ENCODE data around the gene IL23A. TPM values are rescaled to one million over a fixed set of nuclear protein-coding genes. Genes with fewer than 3 reads are reported as not detected.
A peak's percentile ranks its signal among the peaks of the same experiment; 100 is the strongest.

IL23A gene
- 0.35 and 0.51 TPM in 2 replicates for total RNA-seq (2016; rRNA removed; fragmentation: Illumina TruSeq; extraction: Trizol)
- total RNA-seq (2016; cell fraction: cytosol; rRNA removed; fragmentation: Illumina TruSeq; extraction: Trizol; ENCODE audit: low read depth), result 0.30 TPM in 1 of 2 replicates, not detected in the other
- total RNA-seq (2016; cell fraction: insoluble cytoplasmic fraction; rRNA removed; fragmentation: Illumina TruSeq; extraction: Trizol), result 0.24 TPM in 1 of 2 replicates, not detected in the other
- total RNA-seq (2016; cell fraction: membrane; rRNA removed; fragmentation: Illumina TruSeq; extraction: Trizol), result 0.31 and 0.59 TPM in 2 replicates
- total RNA-seq (2016; cell fraction: nucleus; rRNA removed; fragmentation: Illumina TruSeq; extraction: Trizol), result not detected in 2 replicates
- polyA plus RNA-seq (2011; rRNA removed), result 0.33 and 0.72 TPM in 2 replicates
- polyA plus RNA-seq (2011; cell fraction: cytosol; rRNA removed), result 0.31 and 0.36 TPM in 2 replicates
- polyA plus RNA-seq (2011; cell fraction: nucleus; rRNA removed), result 0.47 and 0.63 TPM in 2 replicates
- 0.48 and 0.75 TPM in 2 replicates for polyA plus RNA-seq (2012)
- 0.42 and 0.51 TPM in 2 replicates for polyA plus RNA-seq (2016; cell fraction: cytosol; fragmentation: Illumina TruSeq; extraction: Trizol; ENCODE audit: low read depth)
- polyA plus RNA-seq (2016; cell fraction: insoluble cytoplasmic fraction; fragmentation: Illumina TruSeq; extraction: Trizol; ENCODE audit: low read depth), result 0.35 TPM in 1 of 2 replicates, not detected in the other
- polyA plus RNA-seq (2016; cell fraction: membrane; fragmentation: Illumina TruSeq; extraction: Trizol; ENCODE audit: low read depth), result 0.70 TPM in 1 of 2 replicates, not detected in the other
- 0.74 and 1.5 TPM in 2 replicates for polyA plus RNA-seq (2016; cell fraction: nucleus; fragmentation: Illumina TruSeq; extraction: Trizol; ENCODE audit: insufficient read depth, low read depth)
- polyA minus RNA-seq (2011; rRNA and poly(A)+ RNA removed; ENCODE audit: low replicate concordance), result 0.38 TPM in 1 of 2 replicates, not detected in the other
- not detected in 2 replicates for polyA minus RNA-seq (2011; cell fraction: cytosol; rRNA and poly(A)+ RNA removed)
- polyA minus RNA-seq (2011; cell fraction: nucleus; rRNA and poly(A)+ RNA removed), result not detected in 2 replicates
- percentile 30 among the genes with signal in this experiment for Bru-seq, nascent RNA
- percentile 48 among the genes with signal in this experiment for BruChase-seq, experiment 1, labeled RNA remaining after a 6-hour chase
- BruChase-seq, experiment 2, labeled RNA remaining after a 2-hour chase, result percentile 38 among the genes with signal in this experiment
- long read RNA-seq, experiment 1, result 0 reads
- long read RNA-seq, experiment 2, result 0 reads

- no peak within 1 kb of the TSS for H3K4me2 ChIP-seq (ENCODE audit: low read depth, low read length)
- intact Hi-C loops (cut with micrococcal nuclease; ENCODE audit: unreplicated experiment), result no loop called here
- H2AFZ ChIP-seq (ENCODE audit: low read length), result no peak within 1 kb of the TSS
- no peak for FAIRE-seq
- H3K36me3 ChIP-seq (replicated peaks in 1 of 2; ENCODE audit: control insufficient read depth in 1 of 2, insufficient read depth in 2 of 2, low read length in 2 of 2), result peaks cover 0 to 11% of the 10 kb centered on the region in 2 experiments; a peak in 4 of 5 replicates
- no peak within 1 kb of the TSS for H3K27ac ChIP-seq (ENCODE audit: extremely low read length, insufficient read depth, low read length)
- CTCF ChIA-PET (ENCODE audit: low intra/inter-chr PET ratio, low total read pairs), result no interaction called here
- DNase-seq (ENCODE audit: low spot score), result no peak
- no peaks in the 10 kb centered on the region for H4K20me1 ChIP-seq (ENCODE audit: insufficient read depth, low read length)
- WGBS (ENCODE audit: low lambda C conversion rate), result 67% methylated on average over 9 of the region's 9 CpGs
- no TSS peak for BruUV-seq (replicated peaks)
- peak; percentile 45 for TF ChIP-seq PCBP2 (optimal IDR thresholded peaks at IDR 0.05; ENCODE audit: low read depth, low read length, poor library complexity, severe bottlenecking)
- no peak for TF ChIP-seq PITX1 (CRISPR knock-in tag; IDR thresholded peaks at IDR 0.05)
- no peak for TF ChIP-seq MBD4 (IDR thresholded peaks at IDR 0.05; ENCODE audit: borderline replicate concordance, low read length)
- no peak for TF ChIP-seq WIZ (CRISPR knock-in tag; IDR thresholded peaks at IDR 0.05)
- TF ChIP-seq RERE (CRISPR knock-in tag; IDR thresholded peaks at IDR 0.05; ENCODE audit: low read depth), result no peak
- no peak for TF ChIP-seq ZNF775 (CRISPR knock-in tag; IDR thresholded peaks at IDR 0.05; ENCODE audit: borderline replicate concordance)
- TF ChIP-seq TERF1 (CRISPR knock-in tag; IDR thresholded peaks at IDR 0.05), result no peak
- TF ChIP-seq MEIS1 (CRISPR knock-in tag; IDR thresholded peaks at IDR 0.05; ENCODE audit: borderline replicate concordance), result no peak
- no peak within 1 kb of the TSS for H3K4me3 ChIP-seq (replicated peaks in 1 of 3; ENCODE audit: insufficient read depth in 1 of 3, low read depth in 2 of 3, low read length in 3 of 3)
- H3K79me2 ChIP-seq (ENCODE audit: insufficient read depth, low read length), result no peaks in the 10 kb centered on the region
- in situ Hi-C loops (cut with HindIII; ENCODE audit: extremely low pct_ligation_motif_present, low pct_unique_long_range_greater_than_20kb), result no loop called here
- H3K9me3 ChIP-seq (ENCODE audit: low read length), result no peaks in the 10 kb centered on the region
- POLR2A ChIA-PET, result interaction anchor here (1.2 to 3.3 kb wide), 5 partner anchors 21 to 72 kb away, joined by 3 to 20 read pairs (median 6); partner anchors contain the start of genes APOF, CNPY2, COQ10A and STAT2
- peaks cover 46% of the 10 kb centered on the region for H3K4me1 ChIP-seq (ENCODE audit: insufficient read depth, low read length)
- H3K27me3 ChIP-seq (ENCODE audit: control insufficient read depth in 1 of 2, insufficient read depth in 2 of 2, low read length in 2 of 2), result no peaks in the 10 kb centered on the region; a peak in 1 of 5 replicates
- H3K9ac ChIP-seq (ENCODE audit: insufficient read depth, low read depth, low read length), result no peak within 1 kb of the TSS
- peak; percentile 45 for ATAC-seq
These were observed at the start of gene IL23A for GRCh38 chr12:56338308-56339157. Gene IL23A (plus strand): TSS chr12:56338884. CDS start chr12:56339045, 161 bp downstream.

All from HepG2 (cell line).